Stimulated activated CD4-positive, alpha-beta T cell treated with anti-CD3 and anti-CD28 coated beads, TNF-alpha, amount 100 ng/mL, for 4 hours (primary cell): ENCODE data around the gene PYCARD.
"Not testable (repeated sequence)": the region's sequence is repeated elsewhere in the genome, so short reads cannot be mapped to it uniquely, and the experiment has no call there.

ENCODE experiments used
- DNase-seq, 3 experiments: peaks; one replicate each; pipeline ENCODE4 v3.0.0-alpha.2; 2020; ENCODE audit warnings: low read depth in 3 of 3

PYCARD gene

DNA sequence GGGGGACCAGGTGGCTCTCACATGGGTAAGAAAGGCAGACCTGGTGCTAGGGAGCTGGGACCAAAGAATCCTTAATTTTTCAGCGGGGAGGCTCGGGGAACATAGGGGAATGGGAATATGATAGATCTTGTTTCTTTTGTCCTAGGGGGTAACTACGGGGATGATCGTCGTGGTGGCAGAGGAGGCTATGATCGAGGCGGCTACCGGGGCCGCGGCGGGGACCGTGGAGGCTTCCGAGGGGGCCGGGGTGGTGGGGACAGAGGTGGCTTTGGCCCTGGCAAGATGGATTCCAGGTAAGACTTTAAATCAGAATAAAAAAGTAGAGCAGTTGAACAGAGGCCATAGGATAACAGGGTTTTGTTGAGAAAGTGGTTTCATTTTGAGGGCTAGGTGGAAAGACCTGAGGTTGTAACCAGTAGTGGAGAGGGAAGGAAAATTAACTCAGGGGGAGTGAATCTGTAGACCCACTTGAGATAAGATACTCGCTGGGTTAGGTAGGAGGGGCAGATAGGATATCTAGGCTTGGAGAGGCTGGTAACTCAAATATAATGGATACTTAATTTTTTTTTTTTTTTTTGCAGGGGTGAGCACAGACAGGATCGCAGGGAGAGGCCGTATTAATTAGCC, 11.6 kb downstream of the PYCARD start:
- no peak for DNase-seq

DNA sequence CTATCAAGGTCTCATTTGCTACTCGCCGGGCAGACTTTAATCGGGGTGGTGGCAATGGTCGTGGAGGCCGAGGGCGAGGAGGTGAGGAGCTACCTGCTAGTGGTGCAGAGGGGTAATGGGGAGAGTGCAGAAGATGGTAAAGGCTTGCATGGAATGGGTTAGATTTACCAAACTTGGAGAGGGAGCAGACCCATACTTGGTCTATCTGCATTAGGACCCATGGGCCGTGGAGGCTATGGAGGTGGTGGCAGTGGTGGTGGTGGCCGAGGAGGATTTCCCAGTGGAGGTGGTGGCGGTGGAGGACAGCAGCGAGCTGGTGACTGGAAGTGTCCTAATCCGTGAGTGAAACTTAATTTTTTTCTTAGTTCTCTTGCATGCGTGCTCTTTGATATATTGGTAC, 12.5 kb downstream of the PYCARD start:
- DNase-seq, result no peak

DNA sequence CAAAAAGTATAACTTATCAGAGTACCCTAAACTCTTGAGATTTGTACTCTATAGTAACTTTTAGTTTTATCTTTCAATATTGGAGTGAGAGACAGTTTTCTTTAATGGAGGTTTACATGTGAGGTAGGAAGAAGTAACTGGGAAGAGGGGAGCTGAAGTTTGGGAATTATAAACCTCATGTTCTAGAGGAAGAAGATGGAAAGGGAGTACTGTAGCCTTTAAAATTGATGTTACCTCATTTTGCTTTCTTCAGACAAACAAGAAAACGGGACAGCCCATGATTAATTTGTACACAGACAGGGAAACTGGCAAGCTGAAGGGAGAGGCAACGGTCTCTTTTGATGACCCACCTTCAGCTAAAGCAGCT, 13.2 kb downstream of the PYCARD start:
- no peak for DNase-seq

DNA sequence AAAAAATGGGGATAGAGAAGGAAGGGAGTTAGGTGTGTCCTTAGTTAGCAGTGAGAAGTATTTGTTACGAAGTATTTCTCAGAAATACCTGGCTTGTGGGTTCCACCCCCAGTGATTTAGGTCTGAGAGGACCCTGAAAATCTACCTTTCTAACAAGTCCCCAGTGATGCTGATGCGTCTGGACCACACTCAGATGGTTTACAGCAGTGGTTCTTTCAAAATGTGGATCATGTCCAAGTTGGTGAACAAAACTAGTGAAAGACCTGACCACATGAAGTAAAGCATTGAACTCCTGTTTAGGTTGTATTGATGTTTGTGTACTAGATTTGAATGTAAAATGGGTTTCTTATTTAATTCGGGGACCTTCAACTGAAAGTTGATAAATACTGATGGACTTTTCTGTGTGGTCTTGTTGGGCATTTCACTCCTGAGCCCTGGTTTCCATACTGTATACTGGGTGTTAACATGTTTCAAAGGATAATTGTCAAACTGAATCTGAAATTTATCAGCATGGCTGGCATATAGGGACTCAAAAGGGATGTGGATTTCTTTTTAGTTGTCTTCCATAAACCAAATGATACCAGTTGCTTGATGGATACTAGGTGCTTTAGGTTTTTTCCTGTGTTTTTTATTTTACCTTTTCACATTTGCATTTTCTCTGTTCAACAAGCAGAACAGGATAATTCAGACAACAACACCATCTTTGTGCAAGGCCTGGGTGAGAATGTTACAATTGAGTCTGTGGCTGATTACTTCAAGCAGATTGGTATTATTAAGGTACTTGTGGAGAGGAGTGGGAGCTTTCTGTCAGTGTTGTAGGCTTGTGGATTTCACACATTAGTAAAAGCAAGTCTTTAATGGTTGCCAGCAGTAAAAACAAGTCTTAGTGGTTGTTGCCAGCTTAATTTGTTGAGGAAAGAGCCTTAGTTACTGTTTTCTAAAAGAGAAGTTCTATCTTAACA, 13.8 kb downstream of the PYCARD start:
- no peak for DNase-seq

DNA sequence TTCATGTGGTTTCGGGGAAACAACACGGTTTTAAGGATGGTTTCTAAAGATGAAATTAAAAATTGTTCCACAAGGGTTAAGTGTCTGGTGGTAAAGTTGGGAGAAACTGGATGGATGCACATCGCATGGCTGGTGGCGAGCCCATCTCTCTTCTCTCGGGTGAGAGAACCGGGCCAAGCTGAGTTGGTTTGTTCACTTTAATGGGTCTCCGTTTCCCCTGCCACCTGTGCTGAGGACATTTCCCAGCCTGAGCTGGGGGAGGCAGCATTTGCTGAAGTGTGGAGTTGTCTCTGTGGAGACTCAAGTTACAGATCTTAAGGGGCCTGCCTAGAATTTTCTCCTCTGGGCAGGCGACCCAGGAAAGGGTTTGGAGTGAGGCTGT, 14.8 kb downstream of the PYCARD start:
- no peak for DNase-seq

DNA sequence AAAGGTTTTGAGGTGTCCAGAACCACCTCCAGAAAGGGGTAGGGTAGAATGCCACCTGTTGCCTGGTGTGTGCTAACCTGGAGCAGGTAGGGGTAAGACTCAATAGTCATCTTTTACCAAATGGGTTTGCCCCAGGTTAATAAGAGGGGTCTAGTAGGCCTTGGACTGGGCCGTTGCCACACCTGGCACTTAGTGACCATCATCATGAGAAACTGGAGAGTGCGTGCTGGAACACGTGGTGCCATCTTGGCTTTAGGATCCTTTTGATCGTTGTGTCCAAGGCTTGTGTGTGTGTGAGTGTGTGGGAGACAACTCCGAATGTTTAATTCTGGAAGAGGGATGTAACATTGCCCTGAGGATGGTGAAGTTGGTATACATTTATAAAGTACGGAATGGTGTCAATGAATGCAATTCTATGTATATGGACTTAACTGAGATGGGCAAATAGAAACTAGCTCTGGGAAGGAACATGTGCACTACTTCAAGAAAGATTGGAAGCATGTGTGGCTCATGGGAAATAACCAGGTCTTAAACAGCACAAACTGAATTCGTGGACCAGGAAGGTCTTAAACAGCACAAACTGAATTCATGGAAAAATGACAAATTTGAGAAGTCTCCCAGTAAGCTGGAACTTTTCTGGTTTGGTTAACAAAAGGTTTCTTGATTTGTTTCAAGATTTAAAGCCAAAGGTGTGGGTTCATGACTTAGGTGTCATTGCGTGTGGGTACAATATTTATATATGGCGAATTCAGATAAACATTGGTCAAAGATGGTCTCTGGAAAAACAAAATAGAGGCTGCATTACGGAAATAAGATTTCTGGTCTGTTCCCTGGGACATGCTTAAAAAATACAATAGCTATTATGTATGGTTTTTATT, 15.4 kb downstream of the PYCARD start:
- DNase-seq, result no peak

DNA sequence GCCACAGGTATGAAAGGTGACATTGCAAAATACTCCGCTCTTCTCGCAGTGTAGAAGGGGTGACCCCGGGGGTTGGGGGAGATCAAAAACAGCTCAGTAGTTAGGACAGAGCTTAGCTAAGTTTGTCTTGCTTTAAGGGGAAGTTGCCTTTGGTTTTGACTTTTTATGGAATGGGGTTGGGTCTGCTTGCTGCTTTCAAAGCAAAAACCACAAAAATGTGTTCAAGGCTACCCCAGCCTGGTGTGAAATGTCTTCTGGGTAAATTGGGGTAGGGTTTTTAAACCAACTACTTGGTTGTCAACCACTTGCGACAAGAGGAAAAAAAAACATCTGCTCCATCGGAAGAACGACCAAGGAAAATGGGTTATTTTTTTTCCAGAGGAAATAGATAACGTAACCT, 16.4 kb downstream of the PYCARD start:
- no peak for DNase-seq

DNA sequence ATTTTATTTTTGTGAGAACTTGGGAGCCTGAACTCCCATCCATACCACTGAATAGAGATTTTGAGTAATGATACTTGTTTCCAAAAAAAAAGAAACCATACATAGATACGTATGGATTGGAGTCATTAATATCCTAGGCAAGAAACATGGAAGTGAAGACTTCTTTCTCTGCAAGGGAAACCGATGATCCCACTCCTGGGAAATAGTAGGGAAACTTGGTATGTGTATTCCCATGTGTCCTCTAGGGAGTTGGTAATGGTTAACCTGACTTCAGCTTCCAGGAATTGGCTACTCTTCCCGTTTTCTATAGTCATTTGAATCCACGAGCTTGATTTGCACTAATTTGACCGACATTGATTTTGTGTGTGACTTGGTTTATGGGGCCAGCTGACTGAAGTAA, 17.2 kb downstream of the PYCARD start:
- no peak for DNase-seq

DNA sequence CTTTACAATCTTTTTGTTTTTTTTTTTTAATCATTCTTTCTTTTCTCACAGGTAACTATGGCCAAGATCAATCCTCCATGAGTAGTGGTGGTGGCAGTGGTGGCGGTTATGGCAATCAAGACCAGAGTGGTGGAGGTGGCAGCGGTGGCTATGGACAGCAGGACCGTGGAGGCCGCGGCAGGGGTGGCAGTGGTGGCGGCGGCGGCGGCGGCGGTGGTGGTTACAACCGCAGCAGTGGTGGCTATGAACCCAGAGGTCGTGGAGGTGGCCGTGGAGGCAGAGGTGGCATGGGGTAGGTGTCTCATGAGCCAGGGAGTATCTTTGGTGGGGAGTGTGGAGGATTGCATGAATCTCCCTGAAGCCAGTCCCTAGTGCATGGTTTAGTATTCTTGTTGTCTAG, 17.7 kb downstream of the PYCARD start:
- DNase-seq, result no peak

DNA sequence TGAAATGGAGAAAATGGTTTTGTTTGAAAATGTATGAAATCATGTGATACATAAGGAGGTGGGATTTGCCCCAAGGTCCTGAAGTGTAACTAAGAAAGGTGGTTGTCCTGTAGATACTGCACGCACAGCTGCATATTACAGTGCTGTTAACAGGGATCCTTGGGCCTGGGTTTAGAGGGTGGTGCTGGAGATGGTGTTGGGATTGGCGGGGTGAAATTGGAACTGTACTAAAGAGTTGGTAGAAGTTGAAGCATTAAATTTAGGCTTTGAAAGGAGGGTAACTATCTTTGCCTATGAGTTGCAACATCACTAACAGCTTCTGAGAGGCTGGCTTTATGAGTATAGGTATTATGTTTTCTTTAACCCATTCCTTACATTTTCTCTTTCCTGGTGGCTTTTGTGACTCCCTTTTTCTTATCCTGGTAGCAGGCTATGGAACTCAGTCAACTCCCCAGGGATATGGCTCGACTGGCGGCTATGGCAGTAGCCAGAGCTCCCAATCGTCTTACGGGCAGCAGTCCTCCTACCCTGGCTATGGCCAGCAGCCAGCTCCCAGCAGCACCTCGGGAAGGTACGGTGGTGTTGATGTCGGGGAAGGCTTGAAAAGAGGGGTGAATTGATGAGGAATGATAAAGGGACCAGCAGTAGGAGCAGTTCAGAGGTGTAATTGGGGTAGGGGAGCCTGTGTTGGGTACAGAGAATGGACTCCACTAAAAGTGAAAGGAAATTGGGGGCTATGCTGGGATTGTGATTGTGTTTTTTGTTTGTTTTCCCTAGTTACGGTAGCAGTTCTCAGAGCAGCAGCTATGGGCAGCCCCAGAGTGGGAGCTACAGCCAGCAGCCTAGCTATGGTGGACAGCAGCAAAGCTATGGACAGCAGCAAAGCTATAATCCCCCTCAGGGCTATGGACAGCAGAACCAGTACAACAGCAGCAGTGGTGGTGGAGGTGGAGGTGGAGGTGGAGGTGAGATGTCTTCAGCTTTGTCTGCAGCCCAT, 18.8 kb downstream of the PYCARD start:
- no peak for DNase-seq

DNA sequence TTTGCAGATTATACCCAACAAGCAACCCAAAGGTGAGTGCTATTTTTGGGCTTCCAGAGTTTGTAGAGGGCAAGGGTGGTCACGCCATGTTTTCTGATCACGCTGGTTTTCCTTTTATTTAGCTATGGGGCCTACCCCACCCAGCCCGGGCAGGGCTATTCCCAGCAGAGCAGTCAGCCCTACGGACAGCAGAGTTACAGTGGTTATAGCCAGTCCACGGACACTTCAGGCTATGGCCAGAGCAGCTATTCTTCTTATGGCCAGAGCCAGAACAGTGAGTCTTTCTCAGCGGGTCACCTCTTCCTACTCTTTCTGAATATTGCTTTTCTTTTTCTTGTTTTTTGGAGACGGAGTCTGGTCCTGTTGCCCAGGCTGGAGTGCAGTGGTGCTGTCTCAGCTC, 20.2 kb downstream of the PYCARD start:
- no peak for DNase-seq

DNA sequence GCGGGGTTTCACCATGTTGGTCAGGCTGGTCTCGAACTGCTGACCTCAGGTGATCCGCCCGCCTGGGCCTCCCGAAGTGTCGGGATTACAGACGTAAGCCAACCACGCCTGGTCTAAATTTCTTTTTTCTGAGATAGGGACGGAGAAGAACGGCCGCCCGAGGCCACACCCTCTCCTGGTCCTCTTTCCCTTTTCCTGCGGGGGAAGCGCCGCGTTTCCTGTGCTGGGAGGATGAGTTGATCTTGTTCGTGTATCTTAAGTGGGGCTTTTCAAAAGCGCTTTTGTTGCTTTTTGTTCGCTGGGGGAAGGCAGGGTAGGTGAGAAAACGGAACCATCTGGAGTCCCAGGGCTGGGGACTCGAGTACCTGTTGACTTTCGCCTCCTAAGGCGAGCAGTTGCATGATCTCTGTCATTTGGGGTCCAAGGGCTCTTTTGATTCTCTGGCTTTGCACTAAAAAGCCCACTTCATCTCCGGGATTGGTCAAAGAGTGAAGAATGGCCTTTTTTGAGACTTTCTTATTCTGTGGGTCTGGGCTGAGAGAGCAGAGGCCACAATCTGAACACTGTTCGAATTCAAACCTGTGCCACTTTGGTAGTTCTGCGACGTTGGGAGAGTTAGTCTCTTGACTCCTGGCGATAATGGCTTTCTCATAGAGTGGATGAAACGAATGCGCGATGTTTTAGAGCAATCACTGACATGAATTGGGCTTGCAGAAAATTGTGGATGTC, 21.3 kb downstream of the PYCARD start:
- DNase-seq, result peak in 1 of 3 experiments; percentile 12

DNA sequence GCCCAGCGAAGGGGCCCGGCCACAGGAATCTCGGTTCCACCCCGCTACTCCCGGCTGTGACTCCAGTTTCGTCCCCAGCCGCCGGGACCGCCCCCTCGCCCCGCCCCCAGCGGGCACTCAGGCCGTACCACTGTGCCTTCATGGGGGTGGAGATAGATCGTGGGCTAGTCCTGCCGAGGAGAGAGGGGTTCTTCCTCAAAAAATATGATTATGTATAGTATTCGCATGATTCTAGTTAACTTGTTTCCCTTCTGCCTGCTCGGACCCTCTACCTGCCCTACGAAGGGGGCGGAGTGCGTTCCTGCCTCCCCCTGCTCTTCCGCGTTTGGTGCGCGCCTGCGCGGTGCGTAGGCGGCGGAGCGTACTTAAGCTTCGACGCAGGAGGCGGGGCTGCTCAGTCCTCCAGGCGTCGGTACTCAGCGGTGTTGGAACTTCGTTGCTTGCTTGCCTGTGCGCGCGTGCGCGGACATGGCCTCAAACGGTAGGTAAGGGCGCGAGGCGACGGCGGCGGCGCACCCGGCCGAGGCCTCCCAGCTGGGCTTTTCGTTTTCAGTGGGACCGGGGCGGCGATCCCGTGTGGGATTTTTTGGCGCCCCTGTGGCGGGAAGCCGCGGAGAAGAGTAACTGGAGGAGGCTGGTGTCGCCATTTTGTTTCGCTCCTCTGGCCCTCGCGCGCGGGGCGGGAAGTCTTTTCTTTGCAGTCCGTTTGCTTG, 22.7 kb downstream of the PYCARD start, which contains the start of gene FUS:
Gene FUS (plus strand): TSS at position 393 of the 713 bp plus-strand sequence. CDS start 76 bp downstream, at position 469.
- peak; percentile 75 to 89 (median 84) for DNase-seq

DNA sequence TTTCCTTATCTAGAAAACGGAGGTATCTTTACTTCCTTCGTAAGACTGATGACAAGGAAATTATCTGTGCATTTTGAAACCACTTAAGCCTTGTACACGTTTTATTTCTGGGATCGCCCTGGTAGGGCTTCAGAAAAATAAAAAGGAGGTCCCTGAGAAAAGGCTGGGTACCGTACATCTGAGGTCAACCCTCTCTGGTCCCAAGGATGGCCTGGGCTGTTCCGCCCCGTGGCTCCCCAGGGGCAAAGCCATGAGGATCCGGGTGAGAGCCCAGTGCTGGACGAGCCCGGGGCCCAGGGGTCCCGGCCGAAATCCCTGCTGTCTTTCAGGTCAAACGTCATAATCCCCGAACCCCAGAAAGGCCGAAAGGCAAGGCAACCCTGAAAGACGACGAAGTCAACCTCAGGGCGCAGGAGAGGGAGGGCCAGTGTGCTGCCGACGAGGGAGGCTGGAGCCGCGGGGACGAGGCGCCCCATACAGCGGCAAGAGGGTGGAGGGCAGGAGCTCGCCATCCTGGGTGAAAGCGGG, 23.3 kb downstream of the PYCARD start:
- DNase-seq, result no peak

DNA sequence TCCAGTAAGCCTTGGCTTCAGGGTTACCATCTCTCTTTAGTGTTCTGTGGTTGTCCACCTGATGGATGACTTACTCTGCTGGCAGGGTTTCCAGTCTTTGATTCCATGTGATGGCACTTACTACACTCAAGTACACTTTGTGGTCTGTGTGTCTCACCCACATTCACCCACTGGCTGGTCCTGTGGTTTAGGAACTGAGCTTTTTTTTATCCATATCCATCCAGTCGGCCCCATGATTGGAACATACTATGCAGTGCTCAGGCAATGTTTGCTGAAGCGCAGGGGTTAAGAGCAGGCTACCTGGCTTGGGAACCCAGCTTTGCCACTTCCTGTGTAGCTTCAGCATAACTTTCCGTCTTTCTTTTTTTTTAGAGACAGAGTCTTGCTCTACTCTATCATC, 25.4 kb downstream of the PYCARD start:
- peak in 1 of 3 experiments; percentile 18 for DNase-seq

DNA sequence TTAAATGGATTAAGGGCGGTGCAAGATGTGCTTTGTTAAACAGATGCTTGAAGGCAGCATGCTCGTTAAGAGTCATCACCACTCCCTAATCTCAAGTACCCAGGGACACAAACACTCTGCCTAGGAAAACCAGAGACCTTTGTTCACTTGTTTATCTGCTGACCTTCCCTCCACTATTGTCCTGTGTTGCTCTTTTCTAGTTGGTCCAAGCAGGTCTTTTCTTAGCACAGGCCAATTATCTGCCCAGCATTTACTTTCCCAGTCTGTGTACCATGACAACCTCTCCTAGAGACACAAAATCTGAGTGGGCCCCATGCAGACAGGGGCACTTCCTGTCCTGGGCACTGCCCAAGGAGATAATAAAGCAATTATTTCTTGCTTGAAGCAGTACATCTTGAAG, 32.5 kb downstream of the PYCARD start:
- not testable (repeated sequence) for DNase-seq

DNA sequence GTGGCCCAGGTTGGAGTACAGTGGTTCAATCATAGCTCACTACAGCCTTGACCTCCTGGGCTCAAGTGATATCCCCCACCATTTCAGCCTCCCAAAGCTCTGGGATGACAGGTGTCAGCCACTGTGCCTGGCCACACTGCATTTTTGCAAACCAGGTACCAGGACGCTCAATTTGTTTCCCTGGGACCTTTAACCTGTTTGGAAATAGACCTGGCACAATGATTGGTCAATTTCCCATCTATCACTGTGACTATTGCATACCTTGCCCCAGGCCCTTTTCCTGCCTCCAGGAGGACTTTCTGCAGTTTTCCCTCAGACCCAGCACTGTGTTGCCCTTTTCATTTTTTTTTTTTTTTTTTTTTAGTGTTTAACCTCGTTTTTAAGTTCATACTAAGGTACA, 33.7 kb downstream of the PYCARD start:
- no peak for DNase-seq

DNA sequence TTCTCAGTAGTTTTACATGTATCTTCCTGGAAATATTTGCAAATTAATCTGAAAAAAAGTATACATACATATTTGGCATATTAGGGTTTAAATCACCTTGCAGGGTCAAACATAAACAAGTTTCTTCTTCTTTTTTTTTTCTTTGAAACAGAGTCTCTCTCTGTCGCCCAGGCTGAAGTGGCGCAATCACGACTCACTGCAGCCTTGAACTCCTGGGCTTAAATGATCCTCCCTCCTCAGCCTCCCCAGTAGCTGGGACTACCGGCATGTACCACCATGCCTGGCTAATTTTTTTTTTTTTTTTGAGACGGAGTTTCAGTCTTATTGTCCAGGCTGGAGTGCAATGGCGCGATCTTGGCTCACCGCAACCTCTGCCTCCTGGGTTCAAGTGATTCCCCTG, 35.2 kb downstream of the PYCARD start:
- DNase-seq, result no peak

DNA sequence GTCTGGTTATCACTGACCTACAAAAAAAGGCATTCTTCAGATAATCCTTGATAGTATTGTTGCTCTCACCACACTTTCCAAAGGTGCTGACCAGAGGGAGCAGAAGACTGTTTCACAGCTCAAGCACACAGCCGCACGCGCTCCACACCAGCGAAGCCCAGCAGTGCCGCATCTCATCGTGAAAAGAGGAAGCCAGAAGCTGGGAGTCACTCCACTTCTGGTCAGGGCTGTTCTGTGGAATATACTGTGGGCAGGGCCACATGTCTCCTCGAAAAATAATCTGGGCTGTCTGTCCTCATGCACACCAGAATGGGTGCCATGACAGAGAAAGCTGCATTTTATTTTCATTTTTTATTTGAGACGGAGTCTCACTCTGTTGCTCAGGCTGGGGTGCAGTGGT, 45.4 kb downstream of the PYCARD start:
- no peak for DNase-seq
